Naive thymus-derived CD4-positive, alpha-beta T cell (primary cell): ENCODE measurements around the gene CACNA2D2. TPM values are rescaled to one million over a fixed set of nuclear protein-coding genes. Genes with fewer than 3 reads are reported as not detected.

Source experiments
- ATAC-seq: fragments of 150-1000 bp; cut with Tn5 transposase; 2 replicates; pipeline ENCODE4 v1.10.0; 2021; ENCODE audit warnings: mild to moderate bottlenecking, moderate library complexity
- CTCF ChIA-PET: fragments of 350-600 bp; sonication (Branson Sonifier 250); formaldehyde crosslinking; loops from one replicate; lab custom pipeline; 2021; ENCODE audit warnings: antibody characterized with exemption; lab: Charles Lee
- POLR2A ChIA-PET: fragments of 350-600 bp; sonication (Branson Sonifier 250); formaldehyde crosslinking; loops from one replicate; lab custom pipeline; 2021; ENCODE audit warnings: antibody characterized with exemption, inconsistent platforms; lab: Charles Lee
- DNase-seq, 9 donors: peaks; one replicate each; pipeline versions ENCODE4 v3.0.0 to v3.0.0-alpha.2; 2020 to 2022; ENCODE audit warnings: mixed read lengths in 1 of 9
- H3K27ac ChIP-seq: one replicate; pipeline ENCODE4 v1.7.0; 2013; ENCODE audit warnings: mild to moderate bottlenecking, low read depth, low read length, moderate library complexity
- H3K27me3 ChIP-seq, 2 donors: one replicate each; pipeline ENCODE4 v1.7.0; 2013; ENCODE audit warnings: low read length in 2 of 2, mild to moderate bottlenecking in 2 of 2, moderate library complexity in 2 of 2; ENCODE audit not compliant: control insufficient read depth in 2 of 2, insufficient read depth in 2 of 2
- H3K36me3 ChIP-seq, 3 experiments: 1 replicate in 2 of 3; 2 replicates in 1 of 3; pipeline ENCODE4 v1.7.0; 2013; ENCODE audit warnings: low read length in 3 of 3, mild to moderate bottlenecking in 3 of 3, moderate library complexity in 1 of 3; ENCODE audit not compliant: insufficient read depth in 3 of 3, control insufficient read depth in 2 of 3
- H3K4me1 ChIP-seq, 2 donors: one replicate each; pipeline ENCODE4 v1.7.0; 2013; ENCODE audit warnings: low read length in 2 of 2, mild to moderate bottlenecking in 2 of 2, moderate library complexity in 1 of 2; ENCODE audit not compliant: control insufficient read depth in 2 of 2, insufficient read depth in 2 of 2
- H3K4me3 ChIP-seq: 2 replicates; pipeline ENCODE4 v1.7.0; 2013; ENCODE audit warnings: mild to moderate bottlenecking, low read length
- H3K9me3 ChIP-seq, 3 experiments: 1 replicate in 2 of 3; 2 replicates in 1 of 3; pipeline ENCODE4 v1.7.0; 2013; ENCODE audit warnings: low read length in 3 of 3; ENCODE audit not compliant: control insufficient read depth in 2 of 3
- H3K27ac Mint-ChIP-seq, 9 donors: one replicate each; pipeline ENCODE4 v1.8.0; 2020 to 2022; ENCODE audit warnings: mixed read lengths in 9 of 9, mild to moderate bottlenecking in 8 of 9, moderate library complexity in 5 of 9, inconsistent platforms in 2 of 9
- H3K27me3 Mint-ChIP-seq, 5 donors: one replicate each; pipeline ENCODE4 v1.8.0; 2021 to 2022; ENCODE audit warnings: mixed read lengths in 5 of 5, mild to moderate bottlenecking in 1 of 5
- H3K36me3 Mint-ChIP-seq, 5 donors: one replicate each; pipeline ENCODE4 v1.8.0; 2020 to 2022; ENCODE audit warnings: mixed read lengths in 5 of 5, mild to moderate bottlenecking in 3 of 5, inconsistent platforms in 1 of 5
- H3K4me1 Mint-ChIP-seq, 7 donors: one replicate each; pipeline ENCODE4 v1.8.0; 2020 to 2022; ENCODE audit warnings: mixed read lengths in 7 of 7, mild to moderate bottlenecking in 3 of 7, inconsistent platforms in 1 of 7
- H3K4me3 Mint-ChIP-seq, 10 donors: one replicate each; pipeline ENCODE4 v1.8.0; 2020 to 2022; ENCODE audit warnings: mild to moderate bottlenecking in 10 of 10, mixed read lengths in 10 of 10, moderate library complexity in 6 of 10, inconsistent platforms in 2 of 10
- H3K9me3 Mint-ChIP-seq, 11 donors: one replicate each; pipeline ENCODE4 v1.8.0; 2020 to 2022; ENCODE audit warnings: mixed read lengths in 11 of 11, mild to moderate bottlenecking in 4 of 11, inconsistent platforms in 1 of 11, moderate library complexity in 1 of 11
- intact Hi-C, 2 donors: fragments of 100-400 bp; cut with micrococcal nuclease; formaldehyde crosslinking; loops; one replicate each; pipeline ENCODE4 v1.15.1; 2023
- polyA plus RNA-seq, 2 donors: library from polyadenylated mRNA; unstranded; fragments of 300-500 nt; fragmentation: Illumina TruSeq; gene quantifications; one replicate each; pipeline ENCODE4 v1.2.3, GENCODE V29; 2021
- total RNA-seq, 6 experiments: library from RNA in 5 of 6; stranded (reverse) in 5 of 6; gene quantifications; 1 replicate in 5 of 6; 2 replicates in 1 of 6; pipeline ENCODE4 v1.2.3 and lab custom pipeline; 2021 to 2026

CACNA2D2 gene
- total and polyA plus RNA-seq, 7 experiments from 2014 or later = 0.32 to 6.2 (median 2.0) TPM

DNA sequence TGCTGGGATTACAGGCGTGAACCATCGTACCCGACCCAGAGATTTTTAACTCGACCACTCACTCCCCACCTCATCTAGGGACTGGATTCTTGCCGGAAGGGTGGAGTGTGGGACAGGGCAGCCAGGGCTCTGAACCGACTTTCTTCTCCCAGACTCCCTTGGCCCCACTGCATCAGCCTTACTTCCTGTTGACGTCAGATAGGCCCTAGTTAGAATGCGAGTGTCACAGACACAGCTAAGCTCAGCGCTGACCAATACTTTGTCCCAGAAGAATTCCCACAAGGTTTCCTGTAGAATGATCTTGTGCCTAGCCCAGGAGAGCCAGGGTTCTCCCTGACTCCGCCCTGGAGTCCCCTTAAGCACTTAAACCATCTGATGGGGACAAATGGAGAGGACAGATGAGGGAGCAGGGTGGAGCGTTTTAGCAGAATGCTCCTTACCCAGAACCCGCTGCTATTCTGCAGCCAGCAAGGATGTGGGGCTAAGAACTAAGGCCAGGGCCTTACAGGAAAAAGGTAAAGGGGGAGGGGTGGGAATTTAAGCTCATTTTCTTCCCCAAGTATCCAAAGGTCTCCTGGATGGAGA lies 169.6 kb downstream of the CACNA2D2 start:
- ATAC-seq = no peak
- Mint-ChIP-seq H3K4me1 (peaks cover 25 to 56% (median 47%) of the 10 kb centered on the region in 7 donors), H3K27ac (peak overlapping the region; percentile 74 to 94 (median 86)), H3K27me3 (peaks cover 0 to 3% (median 0%) of the 10 kb centered on the region in 5 donors), H3K9me3 (no peaks in the 10 kb centered on the region), H3K36me3 (peaks cover 0 to 42% (median 3%) of the 10 kb centered on the region in 5 donors), H3K4me3 (peak overlapping the region in 8 of 10 donors; percentile 6 to 81 (median 36))
- no peak for DNase-seq
- CTCF ChIA-PET = interaction anchor here (0.5 to 1.1 kb wide), 2 partner anchors 9 to 71 kb away, joined by 3 read pairs; no protein-coding TSS in a partner anchor
- Histone ChIP-seq H3K9me3 (no peaks in the 10 kb centered on the region), H3K36me3 (peaks cover 3 to 48% (median 18%) of the 10 kb centered on the region in 3 experiments), H3K27me3 (no peaks in the 10 kb centered on the region), H3K4me1 (peaks cover 32 to 36% of the 10 kb centered on the region in 2 donors), H3K4me3 (no peak overlapping the region), H3K27ac (peak overlapping the region; percentile 53)
- intact Hi-C loops = no loop called here
- POLR2A ChIA-PET = interaction anchor here (0.5 to 34.0 kb wide), 3 partner anchors 10 to 71 kb away, joined by 3 to 656 read pairs (median 3); partner anchors contain the start of genes CYB561D2, NPRL2, TMEM115 and ZMYND10

DNA sequence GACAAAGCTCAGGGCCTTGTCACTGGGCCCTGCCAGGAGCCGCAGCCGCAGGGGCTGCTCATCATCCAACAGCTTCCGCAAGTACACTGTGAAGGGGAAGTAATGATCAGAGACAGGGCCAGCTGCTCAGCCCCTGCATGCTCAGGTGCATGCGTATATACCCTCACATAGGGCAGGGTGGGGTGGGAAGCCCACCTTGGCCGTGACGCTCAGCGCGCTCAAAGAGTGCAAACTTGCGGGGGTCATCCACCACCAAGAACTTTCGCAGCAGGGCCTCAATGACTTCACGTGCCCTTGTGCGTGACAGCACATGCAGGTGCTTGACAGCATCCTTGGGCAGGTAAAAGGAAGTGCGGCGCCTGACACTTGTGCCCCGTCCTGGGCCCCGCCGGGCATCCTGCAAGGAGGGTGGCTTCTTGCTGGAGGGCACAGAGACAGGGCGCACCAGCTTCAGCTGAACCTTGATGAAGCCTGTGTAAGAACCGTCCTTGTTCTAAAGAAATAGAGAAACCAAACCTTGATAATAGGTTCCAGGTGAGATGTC lies 172.0 kb downstream of the CACNA2D2 start:
- Histone ChIP-seq H3K4me1 (peaks cover 39 to 45% of the 10 kb centered on the region in 2 donors), H3K27me3 (no peaks in the 10 kb centered on the region), H3K27ac (no peak overlapping the region), H3K4me3 (no peak overlapping the region), H3K9me3 (no peaks in the 10 kb centered on the region), H3K36me3 (peaks cover 3 to 46% (median 18%) of the 10 kb centered on the region in 3 experiments)
- intact Hi-C loops = no loop called here
- H3K4me3 Mint-ChIP-seq = no peak overlapping the region
- peaks cover 14 to 55% (median 50%) of the 10 kb centered on the region in 7 donors for H3K4me1 Mint-ChIP-seq
- CTCF ChIA-PET = interaction anchor here (0.5 kb wide), 1 partner anchor 26 kb away, joined by 3 read pairs; no protein-coding TSS in a partner anchor
- ATAC-seq (no peak), DNase-seq (no peak)
- H3K36me3 Mint-ChIP-seq = peaks cover 0 to 29% (median 3%) of the 10 kb centered on the region in 5 donors
- peak overlapping the region in 1 of 9 donors; percentile 74 for H3K27ac Mint-ChIP-seq
- no peaks in the 10 kb centered on the region for H3K9me3 Mint-ChIP-seq
- POLR2A ChIA-PET = interaction anchor here (34.0 kb wide), 1 partner anchor 25 kb away, joined by 656 read pairs; the partner anchor contains the start of genes CYB561D2, NPRL2, TMEM115 and ZMYND10
- H3K27me3 Mint-ChIP-seq = no peaks in the 10 kb centered on the region

DNA sequence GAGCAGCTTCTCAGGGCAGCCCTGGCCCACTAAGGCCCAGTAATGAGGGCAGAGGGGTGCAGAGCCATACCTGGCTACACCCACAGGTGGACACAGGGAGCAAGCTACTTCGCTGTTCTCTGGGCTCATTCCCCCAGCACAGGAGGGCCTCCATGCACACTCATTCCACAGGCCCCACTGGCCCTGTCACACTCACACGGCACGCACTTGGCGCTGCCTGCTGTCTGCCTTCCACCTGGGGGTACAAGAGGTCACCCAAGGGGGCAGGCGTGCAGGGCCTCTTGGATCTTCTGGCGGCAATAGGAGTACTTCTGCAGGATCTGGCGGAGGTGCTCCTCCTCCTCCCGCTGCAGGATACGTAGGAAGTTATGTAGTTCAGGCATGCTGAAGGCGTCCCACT lies 173.1 kb downstream of the CACNA2D2 start:
- H3K4me1 Mint-ChIP-seq = peaks cover 11 to 47% (median 43%) of the 10 kb centered on the region in 7 donors

DNA sequence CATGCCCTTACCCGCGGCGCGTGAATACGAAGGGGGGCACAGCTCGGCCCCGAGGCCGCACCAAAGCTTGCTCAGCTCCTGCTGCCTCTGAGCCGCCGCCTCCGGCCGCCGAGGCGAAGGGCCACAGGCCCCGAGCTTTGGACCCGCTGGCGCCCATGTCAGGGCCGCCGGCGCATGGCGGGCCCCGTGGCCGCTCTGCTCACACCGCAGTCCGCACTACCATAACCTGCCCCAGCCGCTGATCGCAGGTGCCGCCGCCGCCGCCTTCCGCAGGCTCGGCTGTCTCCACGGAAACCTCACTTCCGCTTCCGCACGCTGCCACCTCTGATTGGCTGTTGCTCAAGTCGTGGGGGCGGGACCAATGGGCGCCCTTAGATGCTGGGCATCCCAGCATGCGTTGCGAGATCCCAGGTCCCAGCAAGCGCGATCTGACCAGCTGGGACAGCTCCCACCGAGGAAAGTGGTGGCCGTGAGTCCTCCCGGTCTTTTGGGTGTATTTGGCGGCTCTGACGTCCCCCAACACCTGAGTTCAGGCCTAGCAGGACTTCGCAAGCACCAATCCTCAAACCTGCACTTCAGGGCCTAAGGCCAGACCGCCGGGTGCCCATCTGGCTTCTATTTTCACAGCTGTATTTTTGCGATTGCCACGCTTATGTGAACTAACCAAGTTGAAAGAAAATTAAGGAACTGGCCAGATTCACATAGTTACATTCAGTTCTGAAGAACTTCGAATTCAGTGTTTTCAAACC lies 175.3 kb downstream of the CACNA2D2 start, which contains the start of gene TUSC2:
Gene TUSC2, minus strand, starts transcription at position 281 of the 749 bp plus-strand sequence. Its CDS starts 124 bp downstream, at position 157.
- H3K36me3 Mint-ChIP-seq = peaks cover 0 to 12% (median 3%) of the 10 kb centered on the region in 5 donors
- Histone ChIP-seq H3K9me3 (no peaks in the 10 kb centered on the region), H3K27me3 (no peaks in the 10 kb centered on the region), H3K4me1 (peaks cover 12 to 15% of the 10 kb centered on the region in 2 donors), H3K36me3 (peaks cover 3 to 51% (median 18%) of the 10 kb centered on the region in 3 experiments), H3K4me3 (peak within 1 kb of the TSS; percentile 89), H3K27ac (peak within 1 kb of the TSS; percentile 92)
- peak within 1 kb of the TSS; percentile 85 to 96 (median 94) for H3K27ac Mint-ChIP-seq
- H3K27me3 Mint-ChIP-seq = no peaks in the 10 kb centered on the region
- peak; percentile 97 for ATAC-seq
- H3K9me3 Mint-ChIP-seq = no peaks in the 10 kb centered on the region
- peak within 1 kb of the TSS; percentile 84 to 97 (median 95) for H3K4me3 Mint-ChIP-seq
- H3K4me1 Mint-ChIP-seq = peaks cover 7 to 41% (median 29%) of the 10 kb centered on the region in 7 donors
- intact Hi-C loops = loop anchor here (1.0 to 2.0 kb wide), 7 partner anchors 9 to 91 kb away; partner anchors contain the start of genes HYAL3 (in 2 of the 2), IFRD2 (in 2 of the 2), NAA80 (in 2 of the 2) and TMEM115 (in 2 of the 2)
- DNase-seq = peak; percentile 83 to 94 (median 92)
- CTCF ChIA-PET = interaction anchor here (0.7 to 1.1 kb wide), 3 partner anchors 9 to 215 kb away, joined by 3 read pairs; partner anchors contain the start of gene NPRL2
- POLR2A ChIA-PET = interaction anchor here (0.6 to 34.0 kb wide), 9 partner anchors 9 to 957 kb away, joined by 4 to 656 read pairs (median 4); partner anchors contain the start of genes CYB561D2, HEMK1, HYAL3 and IFRD2

More for the DNA sequence above, 173.1 kb downstream of the CACNA2D2 start:
- Mint-ChIP-seq H3K9me3 (no peaks in the 10 kb centered on the region), H3K27ac (peak overlapping the region in 3 of 9 donors; percentile 19 to 49 (median 29)), H3K27me3 (no peaks in the 10 kb centered on the region), H3K36me3 (peaks cover 0 to 21% (median 3%) of the 10 kb centered on the region in 5 donors), H3K4me3 (peak overlapping the region in 1 of 10 donors; percentile 53)
- Histone ChIP-seq H3K9me3 (no peaks in the 10 kb centered on the region), H3K27me3 (no peaks in the 10 kb centered on the region), H3K4me1 (peaks cover 32 to 34% of the 10 kb centered on the region in 2 donors), H3K27ac (no peak overlapping the region), H3K36me3 (peaks cover 3 to 56% (median 18%) of the 10 kb centered on the region in 3 experiments), H3K4me3 (no peak overlapping the region)
- ATAC-seq (no peak), DNase-seq (no peak)
- intact Hi-C loops = no loop called here
- ChIA-PET CTCF (no interaction called here), POLR2A (interaction anchor here (34.0 kb wide), 1 partner anchor 26 kb away, joined by 656 read pairs; the partner anchor contains the start of genes CYB561D2, NPRL2, TMEM115 and ZMYND10)

DNA sequence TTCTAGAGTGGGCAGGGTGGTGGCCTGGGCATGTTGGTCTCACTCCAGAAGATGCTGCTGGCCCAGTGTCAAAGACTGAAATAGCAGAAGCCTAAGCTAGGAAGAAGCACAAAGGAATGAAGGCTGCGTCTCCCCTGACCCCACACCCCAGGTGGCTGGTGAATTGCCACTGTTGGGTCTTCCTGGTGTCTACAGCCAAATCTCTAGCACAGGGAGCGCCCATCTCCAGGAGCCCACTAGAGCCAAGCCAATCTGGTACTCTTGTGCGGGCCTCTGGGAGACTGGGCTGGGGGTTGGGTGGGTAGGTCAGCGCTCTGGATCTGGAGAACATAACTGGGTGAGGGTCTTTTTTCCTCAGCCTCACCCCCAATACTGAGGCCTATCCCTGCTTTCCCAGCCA lies 176.3 kb downstream of the CACNA2D2 start:
- intact Hi-C loops = no loop called here
- Mint-ChIP-seq H3K27me3 (no peaks in the 10 kb centered on the region), H3K4me1 (peaks cover 7 to 37% (median 27%) of the 10 kb centered on the region in 7 donors), H3K4me3 (peak overlapping the region; percentile 80 to 97 (median 95)), H3K36me3 (peaks cover 0 to 10% (median 3%) of the 10 kb centered on the region in 5 donors), H3K9me3 (no peaks in the 10 kb centered on the region), H3K27ac (peak overlapping the region in 7 of 9 donors; percentile 60 to 95 (median 81))
- DNase-seq (no peak), ATAC-seq (no peak)
- CTCF ChIA-PET = interaction anchor here (1.0 to 1.1 kb wide), 2 partner anchors 23 to 216 kb away, joined by 3 read pairs; partner anchors contain the start of gene NPRL2
- H3K36me3 ChIP-seq = peaks cover 3 to 46% (median 18%) of the 10 kb centered on the region in 3 experiments
- peaks cover 11 to 17% of the 10 kb centered on the region in 2 donors for H3K4me1 ChIP-seq
- peak overlapping the region; percentile 89 for H3K4me3 ChIP-seq
- H3K27ac ChIP-seq = peak overlapping the region; percentile 92
- no peaks in the 10 kb centered on the region for H3K27me3 ChIP-seq
- no peaks in the 10 kb centered on the region for H3K9me3 ChIP-seq
- POLR2A ChIA-PET = interaction anchor here (1.2 to 34.0 kb wide), 8 partner anchors 10 to 242 kb away, joined by 3 to 656 read pairs (median 5); partner anchors contain the start of genes CYB561D2, HEMK1, HYAL3 and NAA80
